ENCODE measurements around the gene PITPNC1.

GRCh38 chr17:67574658-67575293 is 197.7 kb downstream of the PITPNC1 start:
- no peak for TF ChIP-seq CTCF (IDR thresholded peaks at IDR 0.05)
- TF ChIP-seq ZFX (IDR thresholded peaks at IDR 0.05; ENCODE audit: borderline replicate concordance), result no peak
